B cell (primary cell): Measurements from ENCODE around the gene FZD1. TPM values are rescaled to one million over a fixed set of nuclear protein-coding genes. Genes with fewer than 3 reads are reported as not detected.

ENCODE experiments used
- ATAC-seq: fragments of 200-7000 bp; cut with Tn5 transposase; one replicate; pipeline ENCODE4 v1.10.0; 2021; ENCODE audit warnings: low read depth, mild to moderate bottlenecking, moderate number of reproducible peaks, moderate library complexity
- CTCF ChIA-PET: fragments of 350-600 bp; sonication (Branson Sonifier 250); formaldehyde crosslinking; loops from one replicate; lab custom pipeline; 2021; ENCODE audit warnings: antibody characterized with exemption, inconsistent platforms; lab: Charles Lee
- POLR2A ChIA-PET: fragments of 350-600 bp; sonication (Branson Sonifier 250); formaldehyde crosslinking; loops from one replicate; lab custom pipeline; 2021; ENCODE audit warnings: antibody characterized with exemption; lab: Charles Lee
- DNase-seq: peaks from one replicate; pipeline ENCODE4 v3.0.0; 2013
- H2AFZ ChIP-seq: 2 replicates; pipeline ENCODE4 v1.6.1; 2012; ENCODE audit warnings: mild to moderate bottlenecking, low read depth, low read length; ENCODE audit not compliant: insufficient read depth, poor library complexity, severe bottlenecking
- H3K27ac ChIP-seq, 2 donors: 1 replicate in 1 of 2; 2 replicates in 1 of 2; pipeline ENCODE4 v1.5.1; 2012 to 2013; ENCODE audit warnings: low read length in 2 of 2, mild to moderate bottlenecking in 2 of 2, moderate library complexity in 1 of 2
- H3K27me3 ChIP-seq, 4 experiments: fragments of 200-600 bp in 1 of 4; sonication (generic) in 1 of 4; replicated peaks in 1 of 4; 1 replicate in 2 of 4; 2 replicates in 2 of 4; pipeline versions ENCODE4 v1.6.1 to v1.7.0; 2013 to 2016; ENCODE audit warnings: low read length in 3 of 4, mild to moderate bottlenecking in 2 of 4, mixed read lengths in 1 of 4, moderate library complexity in 1 of 4; ENCODE audit not compliant: insufficient read depth in 4 of 4, control insufficient read depth in 3 of 4; ENCODE audit errors: control extremely low read depth in 1 of 4
- H3K36me3 ChIP-seq, 2 experiments: replicated peaks in 1 of 2; 1 replicate in 1 of 2; 2 replicates in 1 of 2; pipeline versions ENCODE4 v1.6.1 to v1.7.1; 2013; ENCODE audit warnings: low read length in 1 of 2; ENCODE audit not compliant: insufficient read depth in 2 of 2, control insufficient read depth in 1 of 2; ENCODE audit errors: control extremely low read depth in 1 of 2, extremely low read depth in 1 of 2
- H3K4me1 ChIP-seq, 2 donors: fragments of 200-600 bp in 1 of 2; sonication (generic) in 1 of 2; 1 replicate in 1 of 2; 2 replicates in 1 of 2; pipeline versions ENCODE4 v1.5.1 to v1.6.1; 2013 to 2017; ENCODE audit warnings: low read length in 2 of 2; ENCODE audit not compliant: control insufficient read depth in 2 of 2, insufficient read depth in 2 of 2
- H3K4me2 ChIP-seq: replicated peaks from 2 replicates; pipeline ENCODE3; 2012; ENCODE audit warnings: mild to moderate bottlenecking, low read depth, low read length; ENCODE audit not compliant: poor library complexity, severe bottlenecking
- H3K4me3 ChIP-seq, 5 experiments: fragments of 200-600 bp in 1 of 5; sonication (generic) in 1 of 5; 1 replicate in 3 of 5; 2 replicates in 2 of 5; pipeline versions ENCODE4 v1.5.1 to v1.7.0; 2011 to 2016; ENCODE audit warnings: low read length in 4 of 5, mild to moderate bottlenecking in 4 of 5, low read depth in 2 of 5, control low read depth in 1 of 5, moderate library complexity in 1 of 5; ENCODE audit not compliant: insufficient read depth in 1 of 5; ENCODE audit errors: control extremely low read depth in 1 of 5, extremely low read depth in 1 of 5
- H3K79me2 ChIP-seq: fragments of 200-600 bp; sonication (generic); one replicate; pipeline ENCODE4 v1.6.0; 2016; ENCODE audit warnings: low read length; ENCODE audit not compliant: control insufficient read depth, insufficient read depth
- H3K9ac ChIP-seq: fragments of 200-600 bp; sonication (generic); 2 replicates; pipeline ENCODE4 v1.6.1; 2017; ENCODE audit warnings: mild to moderate bottlenecking, low read length, moderate library complexity
- H3K9me3 ChIP-seq, 3 donors: one replicate each; pipeline versions ENCODE4 v1.6.1 to v1.7.1; 2013; ENCODE audit warnings: low read length in 2 of 3; ENCODE audit not compliant: control insufficient read depth in 2 of 3, insufficient read depth in 1 of 3; ENCODE audit errors: control extremely low read depth in 1 of 3
- H4K20me1 ChIP-seq: 2 replicates; pipeline ENCODE4 v1.6.0; 2012; ENCODE audit warnings: mild to moderate bottlenecking, low read length; ENCODE audit not compliant: insufficient read depth, control insufficient read depth, poor library complexity, severe bottlenecking
- H3K27ac Mint-ChIP-seq: one replicate; pipeline ENCODE4 v1.8.0; 2021; ENCODE audit warnings: mixed read lengths
- H3K27me3 Mint-ChIP-seq: one replicate; pipeline ENCODE4 v1.8.0; 2021; ENCODE audit warnings: mixed read lengths
- H3K4me1 Mint-ChIP-seq: one replicate; pipeline ENCODE4 v1.8.0; 2021; ENCODE audit warnings: mixed read lengths
- H3K4me3 Mint-ChIP-seq: one replicate; pipeline ENCODE4 v1.8.0; 2021; ENCODE audit warnings: mixed read lengths
- H3K9me3 Mint-ChIP-seq: one replicate; pipeline ENCODE4 v1.8.0; 2022; ENCODE audit warnings: mixed read lengths; ENCODE audit not compliant: insufficient read depth
- CTCF ChIP-seq: fragments of 200-600 bp; IDR thresholded peaks from one replicate; pipeline ENCODE4 v1.8.0; 2022; ENCODE audit warnings: antibody characterized with exemption, mild to moderate bottlenecking
- EZH2 ChIP-seq: IDR thresholded peaks from 2 replicates; pipeline ENCODE4 v1.6.1; 2012; ENCODE audit warnings: borderline replicate concordance, low read depth, mild to moderate bottlenecking, moderate library complexity, low read length; ENCODE audit not compliant: insufficient read depth, poor library complexity, severe bottlenecking
- WGBS: methylation state at CpG from one replicate; pipeline ENCODE4 v1.1.5; 2013; ENCODE audit warnings: missing lambda C conversion rate; ENCODE audit not compliant: insufficient coverage; 5-methylcytosine and 5-hydroxymethylcytosine counted together
- intact Hi-C: fragments of 100-400 bp; cut with micrococcal nuclease; formaldehyde crosslinking; loops from one replicate; pipeline ENCODE4 v1.10.0; 2022
- polyA plus RNA-seq: library from polyadenylated mRNA; depleted of rRNA; stranded (reverse); fragments of >200 nt; gene quantifications from 2 replicates; pipeline ENCODE4 v1.2.3, GENCODE V29; 2012
- total RNA-seq, 2 donors: library from RNA; stranded (reverse); fragments of 120-200 nt in 1 of 2; gene quantifications; 1 replicate in 1 of 2; 2 replicates in 1 of 2; pipeline versions ENCODE4 v1.2.3 to v1.2.4, GENCODE V29; 2013 to 2022

Gene FZD1
- total and polyA plus RNA-seq, 2 donors (not counting 1 experiment from before 2014, with no cell fraction given), result 0.15 to 0.49 TPM

- H3K9me3 Mint-ChIP-seq, result no peaks in the 10 kb centered on the region
- H3K4me1 ChIP-seq, result no peaks in the 10 kb centered on the region
- POLR2A ChIA-PET, result no interaction called here
- peaks cover 12% of the 10 kb centered on the region for H3K27me3 Mint-ChIP-seq
- no peak overlapping the region for H3K4me3 Mint-ChIP-seq
- H3K4me2 ChIP-seq, result no peak overlapping the region
- H2AFZ ChIP-seq, result no peak overlapping the region
- H4K20me1 ChIP-seq, result no peaks in the 10 kb centered on the region
- H3K27ac ChIP-seq, result no peak overlapping the region
- no peak overlapping the region for H3K4me3 ChIP-seq
- ATAC-seq (no peak), DNase-seq (no peak)
- H3K9me3 ChIP-seq, result no peaks in the 10 kb centered on the region
- WGBS, result 100% methylated on average over 2 of the region's 7 CpGs
- intact Hi-C loops, result no loop called here
- no peak for TF ChIP-seq CTCF
- TF ChIP-seq EZH2, result no peak
- no peaks in the 10 kb centered on the region for H3K27me3 ChIP-seq
- CTCF ChIA-PET, result no interaction called here
- no peaks in the 10 kb centered on the region for H3K36me3 ChIP-seq
- H3K79me2 ChIP-seq, result no peaks in the 10 kb centered on the region
- H3K4me1 Mint-ChIP-seq, result peaks cover 2% of the 10 kb centered on the region
- no peak overlapping the region for H3K27ac Mint-ChIP-seq
- no peak overlapping the region for H3K9ac ChIP-seq
These were observed 46.7 kb downstream of the FZD1 start for GRCh38 chr7:91310830-91311460.

GRCh38 chr7:91311839-91312238, 47.6 kb downstream of the FZD1 start:
- DNase-seq, result no peak
- Histone ChIP-seq H3K9ac (no peak overlapping the region), H3K27me3 (no peaks in the 10 kb centered on the region), H3K27ac (no peak overlapping the region), H3K4me1 (no peaks in the 10 kb centered on the region), H3K9me3 (no peaks in the 10 kb centered on the region), H3K4me2 (no peak overlapping the region), H4K20me1 (no peaks in the 10 kb centered on the region), H2AFZ (no peak overlapping the region), H3K4me3 (no peak overlapping the region), H3K79me2 (no peaks in the 10 kb centered on the region), H3K36me3 (no peaks in the 10 kb centered on the region)
- no peaks in the 10 kb centered on the region for H3K9me3 Mint-ChIP-seq
- intact Hi-C loops, result no loop called here
- no peak overlapping the region for H3K4me3 Mint-ChIP-seq
- H3K27me3 Mint-ChIP-seq, result peaks cover 15% of the 10 kb centered on the region
- ATAC-seq, result no peak
- CTCF ChIA-PET, result no interaction called here
- TF ChIP-seq CTCF, result no peak
- no peak for TF ChIP-seq EZH2
- WGBS, result no CpG with 5 or more reads among the region's 1 CpG
- POLR2A ChIA-PET, result no interaction called here
- peaks cover 2% of the 10 kb centered on the region for H3K4me1 Mint-ChIP-seq
- no peak overlapping the region for H3K27ac Mint-ChIP-seq
